HCT116 (cell line): Measurements from ENCODE around the gene THRB. TPM values are rescaled to one million over a fixed set of nuclear protein-coding genes. Genes with fewer than 3 reads are reported as not detected.

Source experiments
- ATAC-seq: fragments of 200-7000 bp; cut with Tn5 transposase; 2 replicates; pipeline ENCODE4 v1.9.1; 2020; ENCODE audit warnings: mild to moderate bottlenecking, moderate library complexity
- BruUV-seq: library from RNA; stranded (reverse); fragments of 400-500 nt; replicated peaks from 2 replicates; lab custom pipeline; 2021; lab: Mats Ljungman, UMichigan
- CTCF ChIA-PET: fragments of 300-600 bp; sonication (Branson Sonifier 250); formaldehyde crosslinking; loops from one replicate; lab custom pipeline; 2021; ENCODE audit warnings: antibody characterized with exemption; lab: Charles Lee
- POLR2A ChIA-PET: fragments of 300-600, 350-600 bp; sonication (Branson Sonifier 250); formaldehyde crosslinking; loops from one replicate; lab custom pipeline; 2021; ENCODE audit warnings: antibody characterized with exemption; lab: Charles Lee
- RAD21 ChIA-PET, 2 experiments: fragments of 300-600 bp; sonication (Branson Sonifier 250); formaldehyde crosslinking; loops; one replicate each; lab custom pipeline; 2023; ENCODE audit warnings: low total read pairs in 2 of 2; ENCODE audit not compliant: uncharacterized antibody in 2 of 2, unreplicated experiment in 2 of 2, low non-redundant PET in 1 of 2; lab: Charles Lee
- DNase-seq: peaks from one replicate; pipeline ENCODE4 v3.0.0-alpha.2; 2010; ENCODE audit warnings: low read depth, low spot score
- H2AFZ ChIP-seq: fragments of 200-600 bp; shearing (Covaris generic), sonication (generic); 2 replicates; pipeline ENCODE4 v1.6.1; 2017; ENCODE audit warnings: low read depth, mixed run types, mixed read lengths, antibody characterized with exemption, low read length; ENCODE audit not compliant: poor library complexity, severe bottlenecking
- H3K27ac ChIP-seq: 2 replicates; pipeline ENCODE4 v1.5.1; 2012; ENCODE audit warnings: low read depth, low read length
- H3K27me3 ChIP-seq: fragments of 200-600 bp; sonication (generic); 2 replicates; pipeline ENCODE4 v1.6.1; 2016; ENCODE audit warnings: mixed run types, low read length, mixed read lengths; ENCODE audit not compliant: insufficient read depth
- H3K36me3 ChIP-seq, 2 experiments: fragments of 200-500 bp in 1 of 2; fragments of 200-600 bp in 1 of 2; sonication (Bioruptor generic) in 1 of 2; sonication (generic) in 1 of 2; 2 replicates each; pipeline versions ENCODE4 v1.5.1 to v1.6.1; 2014 to 2016; ENCODE audit warnings: low read length in 2 of 2, inconsistent platforms in 1 of 2, mixed read lengths in 1 of 2, mixed run types in 1 of 2; ENCODE audit not compliant: insufficient read depth in 2 of 2, control insufficient read depth in 1 of 2
- H3K4me1 ChIP-seq, 2 experiments: fragments of 200-600 bp in 1 of 2; sonication (generic) in 1 of 2; 2 replicates each; pipeline versions ENCODE4 v1.5.1 to v1.6.1; 2012 to 2017; ENCODE audit warnings: low read length in 2 of 2, inconsistent platforms in 1 of 2, mild to moderate bottlenecking in 1 of 2, mixed read lengths in 1 of 2, mixed run types in 1 of 2, moderate library complexity in 1 of 2; ENCODE audit not compliant: insufficient read depth in 2 of 2, control insufficient read depth in 1 of 2
- H3K4me2 ChIP-seq: fragments of 200-600 bp; sonication (generic); 2 replicates; pipeline ENCODE4 v1.6.1; 2017; ENCODE audit warnings: mixed run types, low read length, mixed read lengths
- H3K4me3 ChIP-seq, 2 experiments: fragments of 200-600 bp in 1 of 2; sonication (generic) in 1 of 2; replicated peaks in 1 of 2; 2 replicates each; pipeline ENCODE4 v1.5.1; 2011 to 2016; ENCODE audit warnings: low read length in 2 of 2, control low read depth in 1 of 2, low read depth in 1 of 2, mild to moderate bottlenecking in 1 of 2, mixed read lengths in 1 of 2, mixed run types in 1 of 2
- H3K79me2 ChIP-seq: fragments of 200-600 bp; sonication (generic); 2 replicates; pipeline ENCODE4 v1.6.1; 2017; ENCODE audit warnings: mild to moderate bottlenecking, mixed run types, low read length, moderate library complexity, mixed read lengths; ENCODE audit not compliant: insufficient read depth
- H3K9ac ChIP-seq: fragments of 200-600 bp; sonication (generic); 2 replicates; pipeline ENCODE4 v1.6.1; 2016; ENCODE audit warnings: low read length, mixed read lengths
- H3K9me2 ChIP-seq: fragments of 200-600 bp; sonication (generic), shearing (Covaris generic); 2 replicates; pipeline ENCODE4 v1.6.1; 2017; ENCODE audit warnings: mixed run types, mild to moderate bottlenecking, moderate library complexity; ENCODE audit not compliant: insufficient read depth
- H3K9me3 ChIP-seq, 2 experiments: fragments of 200-500 bp in 1 of 2; fragments of 200-600 bp in 1 of 2; sonication (Bioruptor generic) in 1 of 2; sonication (generic) in 1 of 2; 2 replicates each; pipeline ENCODE4 v1.6.1; 2014 to 2017; ENCODE audit warnings: low read length in 2 of 2, mixed read lengths in 2 of 2, inconsistent platforms in 1 of 2, low read depth in 1 of 2, mild to moderate bottlenecking in 1 of 2, mixed run types in 1 of 2, moderate library complexity in 1 of 2; ENCODE audit not compliant: control insufficient read depth in 1 of 2, insufficient read depth in 1 of 2
- H4K20me1 ChIP-seq: fragments of 200-600 bp; sonication (generic), shearing (Covaris generic); 2 replicates; pipeline ENCODE4 v1.6.1; 2017; ENCODE audit warnings: mixed run types, mild to moderate bottlenecking, moderate library complexity; ENCODE audit not compliant: insufficient read depth
- CBX3 ChIP-seq: IDR thresholded peaks from 2 replicates; pipeline ENCODE4 v1.6.1; 2012; ENCODE audit warnings: low read depth
- CEBPB ChIP-seq: IDR thresholded peaks from 2 replicates; pipeline ENCODE4 v1.6.1; 2012; ENCODE audit warnings: low read depth
- CTCF ChIP-seq, 3 experiments: fragments of 200-600 bp in 1 of 3; sonication (generic) in 1 of 3; IDR thresholded peaks in 2 of 3; conservative IDR thresholded peaks in 1 of 3; 2 replicates each; pipeline ENCODE4 v1.5.1; 2012 to 2017; ENCODE audit warnings: low read depth in 2 of 3, low read length in 2 of 3, antibody characterized with exemption in 1 of 3, borderline replicate concordance in 1 of 3, control low read depth in 1 of 3, mild to moderate bottlenecking in 1 of 3, mixed read lengths in 1 of 3, mixed run types in 1 of 3, moderate library complexity in 1 of 3; ENCODE audit not compliant: insufficient read depth in 1 of 3
- EGR1 ChIP-seq: IDR thresholded peaks from 2 replicates; pipeline ENCODE4 v1.6.1; 2012; ENCODE audit warnings: low read depth
- EZH2 ChIP-seq: fragments of 200-600 bp; sonication (generic); IDR thresholded peaks from 2 replicates; pipeline ENCODE4 v1.6.1; 2017; ENCODE audit warnings: antibody characterized with exemption, mixed run types
- EZH2phosphoT487 ChIP-seq: fragments of 200-600 bp; IDR thresholded peaks from 2 replicates; pipeline ENCODE4 v1.6.1; 2018; ENCODE audit warnings: antibody characterized with exemption, borderline replicate concordance
- FOSL1 ChIP-seq: IDR thresholded peaks from 2 replicates; pipeline ENCODE4 v1.6.1; 2012; ENCODE audit warnings: low read depth
- JUND ChIP-seq: IDR thresholded peaks from 2 replicates; pipeline ENCODE4 v1.6.1; 2012
- MAX ChIP-seq: IDR thresholded peaks from 2 replicates; pipeline ENCODE4 v1.6.1; 2012
- POLR2A ChIP-seq: IDR thresholded peaks from 2 replicates; pipeline ENCODE4 v1.7.0; 2011; ENCODE audit warnings: borderline replicate concordance; ENCODE audit not compliant: insufficient read depth, insufficient read length; ENCODE audit errors: extremely low read depth
- RAD21 ChIP-seq: IDR thresholded peaks from 2 replicates; pipeline ENCODE4 v1.6.1; 2012; ENCODE audit warnings: low read depth, mild to moderate bottlenecking
- REST ChIP-seq: IDR thresholded peaks from 2 replicates; pipeline ENCODE4 v1.6.1; 2012; ENCODE audit warnings: low read depth
- SIN3A ChIP-seq: IDR thresholded peaks from 2 replicates; pipeline ENCODE4 v1.6.1; 2012; ENCODE audit warnings: low read depth
- SP1 ChIP-seq: IDR thresholded peaks from 2 replicates; pipeline ENCODE4 v1.6.1; 2012; ENCODE audit warnings: low read depth
- SRF ChIP-seq: IDR thresholded peaks from 2 replicates; pipeline ENCODE4 v1.6.1; 2012; ENCODE audit warnings: low read depth
- YY1 ChIP-seq: IDR thresholded peaks from 2 replicates; pipeline ENCODE4 v1.6.1; 2011; ENCODE audit warnings: low read length, low read depth, moderate library complexity, mild to moderate bottlenecking; ENCODE audit not compliant: insufficient replicate concordance; ENCODE audit errors: extremely low read depth
- ZFX ChIP-seq: fragments of 450-650 bp; IDR thresholded peaks from 2 replicates; pipeline ENCODE4 v1.6.1; 2017
- ZNF274 ChIP-seq: fragments of 200-500 bp; sonication (Bioruptor generic); IDR thresholded peaks from 2 replicates; pipeline ENCODE4 v1.6.1; 2014; ENCODE audit warnings: mild to moderate bottlenecking, low read depth, low read length, inconsistent platforms
- intact Hi-C: fragments of 100-400 bp; cut with micrococcal nuclease; formaldehyde crosslinking; loops from 2 replicates; pipeline ENCODE4 v1.10.0; 2022
- total RNA-seq: library from RNA; stranded (reverse); gene quantifications from one replicate; pipeline ENCODE4 v1.2.1, GENCODE V29; 2021; ENCODE audit not compliant: unreplicated experiment
- TF ChIP-seq, protein P1 (sequence below): IDR thresholded peaks from 2 replicates; pipeline ENCODE4 v1.6.1; 2011; ENCODE audit warnings: mild to moderate bottlenecking, low read length, moderate library complexity; ENCODE audit not compliant: insufficient replicate concordance; ENCODE audit errors: extremely low read depth

THRB gene
- total RNA-seq, 1 experiment from 2014 or later, result 2.5 TPM

DNA sequence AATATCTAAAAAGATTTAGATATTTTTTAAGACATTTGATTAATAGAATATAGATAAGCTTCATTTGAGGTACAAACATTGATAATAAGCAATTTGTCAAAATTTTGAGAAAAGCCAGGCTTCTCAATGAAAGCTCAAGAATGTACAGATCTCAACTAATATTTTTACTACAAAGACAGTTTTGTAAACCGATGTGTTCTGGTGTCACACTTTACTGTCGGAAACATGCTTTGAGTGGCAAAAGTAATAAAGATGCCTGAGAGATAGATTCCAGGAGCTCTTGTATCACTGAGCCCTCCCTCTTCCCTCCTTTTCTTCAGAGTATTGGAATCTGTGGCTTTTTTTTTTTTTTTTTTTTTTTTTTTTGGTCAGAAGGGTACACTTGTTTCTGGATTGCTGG is 45.0 kb upstream of the THRB start:
- intact Hi-C loops, result no loop called here
- H3K4me3 ChIP-seq, result no peak overlapping the region
- BruUV-seq, result no TSS peak
- POLR2A ChIA-PET, result no interaction called here
- H3K27me3 ChIP-seq, result no peaks in the 10 kb centered on the region
- H3K9ac ChIP-seq, result no peak overlapping the region
- no peaks in the 10 kb centered on the region for H3K79me2 ChIP-seq
- H3K9me2 ChIP-seq, result no peaks in the 10 kb centered on the region
- no peaks in the 10 kb centered on the region for H3K9me3 ChIP-seq
- H3K36me3 ChIP-seq, result no peaks in the 10 kb centered on the region
- CTCF ChIA-PET, result no interaction called here
- RAD21 ChIA-PET, result interaction anchor here in 1 of 2 experiments (0.6 kb wide), 1 partner anchor 135 kb away, joined by 3 read pairs; no protein-coding TSS in a partner anchor
- no peak overlapping the region for H3K4me2 ChIP-seq
- ATAC-seq (no peak), DNase-seq (no peak)
- no peak overlapping the region for H3K27ac ChIP-seq
- no peak overlapping the region for H2AFZ ChIP-seq
- H3K4me1 ChIP-seq, result no peaks in the 10 kb centered on the region
- no peaks in the 10 kb centered on the region for H4K20me1 ChIP-seq
- TF ChIP-seq FOSL1 (no peak), MAX (no peak), JUND (no peak), EZH2phosphoT487 (no peak), EZH2 (no peak), SIN3A (no peak), ZNF274 (no peak), CTCF (IDR thresholded peaks at IDR 0.05 in 2 of 3, conservative IDR thresholded peaks at IDR 0.05 in 1 of 3; ENCODE audit: borderline replicate concordance in 1 of 3, insufficient read depth in 1 of 3, low read depth in 2 of 3, low read length in 2 of 3) (no peak), CEBPB (no peak), ZFX (no peak), SRF (no peak), SP1 (no peak), POLR2A (no peak), EGR1 (no peak), YY1 (no peak), CBX3 (no peak), REST (no peak), RAD21 (no peak)
- TF ChIP-seq, protein P1, sequence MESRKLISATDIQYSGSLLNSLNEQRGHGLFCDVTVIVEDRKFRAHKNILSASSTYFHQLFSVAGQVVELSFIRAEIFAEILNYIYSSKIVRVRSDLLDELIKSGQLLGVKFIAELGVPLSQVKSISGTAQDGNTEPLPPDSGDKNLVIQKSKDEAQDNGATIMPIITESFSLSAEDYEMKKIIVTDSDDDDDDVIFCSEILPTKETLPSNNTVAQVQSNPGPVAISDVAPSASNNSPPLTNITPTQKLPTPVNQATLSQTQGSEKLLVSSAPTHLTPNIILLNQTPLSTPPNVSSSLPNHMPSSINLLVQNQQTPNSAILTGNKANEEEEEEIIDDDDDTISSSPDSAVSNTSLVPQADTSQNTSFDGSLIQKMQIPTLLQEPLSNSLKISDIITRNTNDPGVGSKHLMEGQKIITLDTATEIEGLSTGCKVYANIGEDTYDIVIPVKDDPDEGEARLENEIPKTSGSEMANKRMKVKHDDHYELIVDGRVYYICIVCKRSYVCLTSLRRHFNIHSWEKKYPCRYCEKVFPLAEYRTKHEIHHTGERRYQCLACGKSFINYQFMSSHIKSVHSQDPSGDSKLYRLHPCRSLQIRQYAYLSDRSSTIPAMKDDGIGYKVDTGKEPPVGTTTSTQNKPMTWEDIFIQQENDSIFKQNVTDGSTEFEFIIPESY, result no peak
